HUES6 (cell line): ENCODE results near the gene COG5.
"Not testable (repeated sequence)": the region's sequence is repeated elsewhere in the genome, so short reads cannot be mapped to it uniquely, and the experiment has no call there.

Experiments
- H3K27ac ChIP-seq: 2 replicates; pipeline ENCODE4 v1.7.0; 2013; ENCODE audit warnings: low read depth, mild to moderate bottlenecking, low read length, inconsistent platforms
- H3K27me3 ChIP-seq: 2 replicates; pipeline ENCODE4 v1.6.1; 2013; ENCODE audit warnings: low read length; ENCODE audit not compliant: control insufficient read depth, insufficient read depth
- H3K36me3 ChIP-seq: 2 replicates; pipeline ENCODE4 v1.6.1; 2013; ENCODE audit warnings: low read length; ENCODE audit not compliant: control insufficient read depth, insufficient read depth
- H3K4me1 ChIP-seq: 2 replicates; pipeline ENCODE4 v1.6.1; 2013; ENCODE audit warnings: low read length; ENCODE audit not compliant: control insufficient read depth, insufficient read depth
- H3K4me3 ChIP-seq: 2 replicates; pipeline ENCODE4 v1.5.1; 2013; ENCODE audit warnings: low read depth, low read length
- H3K9ac ChIP-seq: one replicate; pipeline ENCODE4 v1.6.1; 2013; ENCODE audit warnings: mild to moderate bottlenecking, low read length
- H3K9me3 ChIP-seq: 2 replicates; pipeline ENCODE4 v1.6.1; 2013; ENCODE audit warnings: low read depth, low read length; ENCODE audit not compliant: control insufficient read depth, insufficient read depth

Gene COG5

GRCh38 chr7:107543338-107543993 lies 20.3 kb downstream of the COG5 start:
- Histone ChIP-seq H3K4me3 (no peak overlapping the region), H3K36me3 (peaks cover 33% of the 10 kb centered on the region), H3K9ac (no peak overlapping the region), H3K9me3 (peaks cover 3% of the 10 kb centered on the region; the same call in 1 of the 2 replicates), H3K4me1 (0 out of 2 replicates have a peak, but pooled peaks cover under 1% of the 10 kb centered on the region), H3K27ac (no peak overlapping the region), H3K27me3 (no peaks in the 10 kb centered on the region)

GRCh38 chr7:107538001-107538400 lies 25.7 kb downstream of the COG5 start:
- H3K9me3 ChIP-seq, result no peaks in the 10 kb centered on the region
- no peaks in the 10 kb centered on the region; the same call in 1 of the 2 replicates for H3K36me3 ChIP-seq
- H3K4me3 ChIP-seq, result no peak overlapping the region
- no peak overlapping the region for H3K27ac ChIP-seq
- no peaks in the 10 kb centered on the region for H3K27me3 ChIP-seq
- 0 out of 2 replicates have a peak, but pooled peaks cover 5% of the 10 kb centered on the region for H3K4me1 ChIP-seq
- H3K9ac ChIP-seq, result no peak overlapping the region

- not testable (repeated sequence) for H3K27ac ChIP-seq, H3K4me3 ChIP-seq, H3K9ac ChIP-seq, H3K36me3 ChIP-seq, H3K9me3 ChIP-seq, H3K27me3 ChIP-seq, H3K4me1 ChIP-seq
Observed at GRCh38 chr7:107537228-107537627, 26.5 kb downstream of the COG5 start.

GRCh38 chr7:107534139-107534538 lies 29.6 kb downstream of the COG5 start:
- Histone ChIP-seq H3K9ac (no peak overlapping the region), H3K9me3 (no peaks in the 10 kb centered on the region), H3K4me1 (peaks cover 9% of the 10 kb centered on the region), H3K27ac (no peak overlapping the region), H3K27me3 (no peaks in the 10 kb centered on the region), H3K4me3 (no peak overlapping the region), H3K36me3 (no peaks in the 10 kb centered on the region; the same call in 1 of the 2 replicates)

GRCh38 chr7:107530751-107531150 lies 33.0 kb downstream of the COG5 start:
- Histone ChIP-seq H3K4me3 (no peak overlapping the region), H3K9me3 (no peaks in the 10 kb centered on the region), H3K4me1 (peaks cover 12% of the 10 kb centered on the region), H3K9ac (no peak overlapping the region), H3K27me3 (no peaks in the 10 kb centered on the region), H3K36me3 (peaks cover 3% of the 10 kb centered on the region; the same call in 1 of the 2 replicates), H3K27ac (no peak overlapping the region)

- Histone ChIP-seq H3K36me3 (peaks cover 3% of the 10 kb centered on the region; the same call in 1 of the 2 replicates), H3K4me1 (peaks cover 12% of the 10 kb centered on the region), H3K27ac (no peak overlapping the region), H3K9ac (no peak overlapping the region), H3K4me3 (no peak overlapping the region), H3K9me3 (no peaks in the 10 kb centered on the region), H3K27me3 (no peaks in the 10 kb centered on the region)
Observed at GRCh38 chr7:107528461-107528860, 35.3 kb downstream of the COG5 start.

GRCh38 chr7:107527196-107527595 lies 36.5 kb downstream of the COG5 start:
- Histone ChIP-seq H3K27me3 (no peaks in the 10 kb centered on the region), H3K4me1 (peaks cover 12% of the 10 kb centered on the region), H3K36me3 (peaks cover 5% of the 10 kb centered on the region; the same call in 1 of the 2 replicates)

GRCh38 chr7:107526672-107527071 lies 37.0 kb downstream of the COG5 start:
- no peak overlapping the region for H3K9ac ChIP-seq
- no peaks in the 10 kb centered on the region for H3K27me3 ChIP-seq
- peaks cover 5% of the 10 kb centered on the region; the same call in 1 of the 2 replicates for H3K36me3 ChIP-seq
- H3K4me1 ChIP-seq, result peaks cover 12% of the 10 kb centered on the region
- no peak overlapping the region for H3K4me3 ChIP-seq
- H3K27ac ChIP-seq, result no peak overlapping the region
- no peaks in the 10 kb centered on the region for H3K9me3 ChIP-seq

More at GRCh38 chr7:107527196-107527595, 36.5 kb downstream of the COG5 start:
- Histone ChIP-seq H3K9ac (no peak overlapping the region), H3K27ac (no peak overlapping the region), H3K4me3 (no peak overlapping the region), H3K9me3 (no peaks in the 10 kb centered on the region)

GRCh38 chr7:107506674-107507339 lies 56.9 kb downstream of the COG5 start:
- 0 out of 2 replicates have a peak, but pooled peaks cover 3% of the 10 kb centered on the region for H3K4me1 ChIP-seq
- H3K36me3 ChIP-seq, result 0 out of 2 replicates have a peak, but pooled peaks cover 9% of the 10 kb centered on the region
- H3K9me3 ChIP-seq, result peaks cover 8% of the 10 kb centered on the region
- H3K27me3 ChIP-seq, result no peaks in the 10 kb centered on the region
- no peak overlapping the region for H3K4me3 ChIP-seq
- no peak overlapping the region for H3K27ac ChIP-seq
- no peak overlapping the region for H3K9ac ChIP-seq

- Histone ChIP-seq H3K9ac (no peak overlapping the region), H3K27me3 (no peaks in the 10 kb centered on the region), H3K9me3 (peaks cover 8% of the 10 kb centered on the region), H3K4me1 (0 out of 2 replicates have a peak, but pooled peaks cover 3% of the 10 kb centered on the region), H3K4me3 (no peak overlapping the region), H3K36me3 (0 out of 2 replicates have a peak, but pooled peaks cover 9% of the 10 kb centered on the region), H3K27ac (no peak overlapping the region)
Observed at GRCh38 chr7:107505997-107506673, 57.6 kb downstream of the COG5 start.

GRCh38 chr7:107505362-107505761 lies 58.4 kb downstream of the COG5 start:
- no peak overlapping the region for H3K4me3 ChIP-seq
- H3K4me1 ChIP-seq, result 0 out of 2 replicates have a peak, but pooled peaks cover 3% of the 10 kb centered on the region
- no peaks in the 10 kb centered on the region for H3K27me3 ChIP-seq
- H3K36me3 ChIP-seq, result 0 out of 2 replicates have a peak, but pooled peaks cover 9% of the 10 kb centered on the region
- H3K27ac ChIP-seq, result no peak overlapping the region
- H3K9ac ChIP-seq, result no peak overlapping the region
- peaks cover 8% of the 10 kb centered on the region for H3K9me3 ChIP-seq
